Hematopoietic multipotent progenitor cell treated with erythropoietin and hydrocortisone succinate and interleukin-3 and kit ligand, for 6 days (in vitro differentiated cells): Measurements from ENCODE around the gene NCBP1.
"Not testable (repeated sequence)": the region's sequence is repeated elsewhere in the genome, so short reads cannot be mapped to it uniquely, and the experiment has no call there.

Experiments used
- DNase-seq: peaks from one replicate; pipeline ENCODE4 v3.0.0-alpha.2; 2015

The NCBP1 gene

GRCh38 chr9:97632985-97633858 lies at the start of gene NCBP1, which contains the start of gene TSTD2:
NCBP1 (plus strand) TSS chr9:97633821; CDS start chr9:97633882, 61 bp downstream.
TSTD2 (minus strand) TSS chr9:97633368; CDS start chr9:97627562, 5,806 bp downstream.
- DNase-seq: peak; percentile 99

- DNase-seq: not testable (repeated sequence)
Observed at GRCh38 chr9:97584778-97585177, 48.8 kb upstream of the NCBP1 start.

GRCh38 chr9:97586909-97587308 lies 46.7 kb upstream of the NCBP1 start:
- DNase-seq: not testable (repeated sequence)

- no peak for DNase-seq
Observed at GRCh38 chr9:97591535-97591934, 42.1 kb upstream of the NCBP1 start.

GRCh38 chr9:97592126-97592525 lies 41.5 kb upstream of the NCBP1 start:
- no peak for DNase-seq

- no peak for DNase-seq
Observed at GRCh38 chr9:97593960-97594359, 39.7 kb upstream of the NCBP1 start.

- DNase-seq: no peak
Observed at GRCh38 chr9:97594381-97594921, 39.2 kb upstream of the NCBP1 start.

GRCh38 chr9:97596906-97597305 lies 36.7 kb upstream of the NCBP1 start:
- DNase-seq: no peak

GRCh38 chr9:97598461-97599288 lies 34.9 kb upstream of the NCBP1 start:
- DNase-seq: peak; percentile 93

GRCh38 chr9:97599314-97599846 lies 34.2 kb upstream of the NCBP1 start:
- no peak for DNase-seq

- no peak for DNase-seq
Observed at GRCh38 chr9:97600531-97601227, 32.9 kb upstream of the NCBP1 start.

- DNase-seq: no peak
Observed at GRCh38 chr9:97601228-97601898, 32.3 kb upstream of the NCBP1 start.

GRCh38 chr9:97602430-97602829 lies 31.2 kb upstream of the NCBP1 start:
- no peak for DNase-seq

- DNase-seq: no peak
Observed at GRCh38 chr9:97604901-97605645, 28.5 kb upstream of the NCBP1 start.

GRCh38 chr9:97615439-97616072 lies 18.1 kb upstream of the NCBP1 start:
- DNase-seq: peak; percentile 84

- DNase-seq: no peak
Observed at GRCh38 chr9:97617939-97618416, 15.6 kb upstream of the NCBP1 start.

GRCh38 chr9:97620063-97620462 lies 13.6 kb upstream of the NCBP1 start:
- DNase-seq: not testable (repeated sequence)

- not testable (repeated sequence) for DNase-seq
Observed at GRCh38 chr9:97622483-97622882, 11.1 kb upstream of the NCBP1 start.

GRCh38 chr9:97623946-97624345 lies 9.7 kb upstream of the NCBP1 start:
- no peak for DNase-seq

GRCh38 chr9:97625620-97626019 lies 8.0 kb upstream of the NCBP1 start:
- no peak for DNase-seq
